Measurements from ENCODE around the gene NOL4L. TPM values are rescaled to one million over a fixed set of nuclear protein-coding genes. Genes with fewer than 3 reads are reported as not detected.

Gene NOL4L
- total RNA-seq, 4 donors from 2014 or later: 18.5 to 29.9 (median 24.8) TPM

- Histone ChIP-seq H3K36me3 (no peaks in the 10 kb centered on the region), H3K4me1 (peaks cover 20 to 34% of the 10 kb centered on the region in 2 donors), H3K4me3 (replicated peaks in 1 of 3) (no peak overlapping the region), H3K27me3 (no peaks in the 10 kb centered on the region), H3K27ac (no peak overlapping the region), H3K9me3 (no peaks in the 10 kb centered on the region)
- intact Hi-C loops (cut with DNase I): no loop called here
- 95 to 96% methylated on average over 21 to 24 of the region's 24 CpGs for WGBS, 2 donors
- DNase-seq: no peak
- TF ChIP-seq CTCF (IDR thresholded peaks at IDR 0.05): no peak
- TF ChIP-seq POLR2A (IDR thresholded peaks at IDR 0.05): no peak
Observed at GRCh38 chr20:32460683-32461320, 124.3 kb downstream of the NOL4L start.

- Histone ChIP-seq H3K27ac (no peak overlapping the region), H3K27me3 (no peaks in the 10 kb centered on the region), H3K4me3 (replicated peaks in 1 of 3) (no peak overlapping the region), H3K4me1 (peaks cover 20 to 29% of the 10 kb centered on the region in 2 donors), H3K36me3 (no peaks in the 10 kb centered on the region), H3K9me3 (no peaks in the 10 kb centered on the region)
- no peak for TF ChIP-seq CTCF (IDR thresholded peaks at IDR 0.05)
- no peak for TF ChIP-seq POLR2A (IDR thresholded peaks at IDR 0.05)
- intact Hi-C loops (cut with DNase I): no loop called here
- DNase-seq: no peak
- WGBS, 2 donors: 85 to 87% methylated on average over 15 of the region's 15 CpGs
Observed at GRCh38 chr20:32460231-32460630, 124.9 kb downstream of the NOL4L start.

GRCh38 chr20:32458837-32459220 lies 126.3 kb downstream of the NOL4L start:
- no peak for DNase-seq
- no peaks in the 10 kb centered on the region for H3K36me3 ChIP-seq
- H3K4me1 ChIP-seq: peaks cover 16 to 20% of the 10 kb centered on the region in 2 donors
- intact Hi-C loops (cut with DNase I): loop anchor here (10.0 kb wide), 2 partner anchors 104 to 254 kb away; partner anchors contain the start of genes ASXL1, PLAGL2 and POFUT1
- H3K4me3 ChIP-seq (replicated peaks in 1 of 3): no peak overlapping the region
- H3K27me3 ChIP-seq: no peaks in the 10 kb centered on the region
- no peak overlapping the region for H3K27ac ChIP-seq
- TF ChIP-seq POLR2A (IDR thresholded peaks at IDR 0.05) (no peak), CTCF (IDR thresholded peaks at IDR 0.05) (no peak)
- H3K9me3 ChIP-seq: no peaks in the 10 kb centered on the region
- 81 to 89% methylated on average over 6 to 12 of the region's 12 CpGs for WGBS, 2 donors

GRCh38 chr20:32458061-32458836 lies 126.9 kb downstream of the NOL4L start:
- WGBS, 2 donors: 82 to 83% methylated on average over 8 to 10 of the region's 10 CpGs
- Histone ChIP-seq H3K4me3 (replicated peaks in 1 of 3) (no peak overlapping the region), H3K27me3 (no peaks in the 10 kb centered on the region), H3K36me3 (peaks cover 1 to 2% of the 10 kb centered on the region in 2 donors), H3K4me1 (peaks cover 15 to 17% of the 10 kb centered on the region in 2 donors), H3K9me3 (no peaks in the 10 kb centered on the region), H3K27ac (no peak overlapping the region)
- intact Hi-C loops (cut with DNase I): loop anchor here (10.0 kb wide), 2 partner anchors 103 to 253 kb away; partner anchors contain the start of genes ASXL1, PLAGL2 and POFUT1
- no peak for DNase-seq
- TF ChIP-seq CTCF (IDR thresholded peaks at IDR 0.05): no peak
- TF ChIP-seq POLR2A (IDR thresholded peaks at IDR 0.05): no peak

Data from thyroid gland (tissue), 4 donors.